Panc1 (cell line): ENCODE measurements around the gene MXRA8. TPM values are rescaled to one million over a fixed set of nuclear protein-coding genes. Genes with fewer than 3 reads are reported as not detected.
A peak's percentile ranks its signal among the peaks of the same experiment; 100 is the strongest.

ENCODE experiments used
- ATAC-seq: fragments of 200-7000 bp; cut with Tn5 transposase; 2 replicates; pipeline ENCODE4 v1.9.1; 2020; ENCODE audit warnings: mild to moderate bottlenecking, moderate library complexity
- BruUV-seq: library from RNA; stranded (reverse); fragments of 400-500 nt; replicated peaks from 2 replicates; lab custom pipeline; 2021; lab: Mats Ljungman, UMichigan
- CTCF ChIA-PET: fragments of 300-600 bp; sonication (Branson Sonifier 250); formaldehyde crosslinking; loops from one replicate; lab custom pipeline; 2022; ENCODE audit warnings: antibody characterized with exemption; lab: Charles Lee
- POLR2A ChIA-PET: fragments of 300-600 bp; sonication (Branson Sonifier 250); formaldehyde crosslinking; loops from one replicate; lab custom pipeline; 2022; ENCODE audit warnings: antibody characterized with exemption; lab: Charles Lee
- DNase-seq: peaks from one replicate; pipeline ENCODE4 v3.0.0-alpha.2; 2010; ENCODE audit warnings: low read depth, low spot score
- H3K27ac ChIP-seq: 2 replicates; pipeline ENCODE4 v1.5.1; 2011; ENCODE audit warnings: mild to moderate bottlenecking, low read length, inconsistent platforms
- H3K27me3 ChIP-seq: fragments of 200-500 bp; sonication (Bioruptor generic); 2 replicates; pipeline ENCODE4 v1.6.0; 2014; ENCODE audit warnings: low read length, inconsistent platforms; ENCODE audit not compliant: control insufficient read depth, insufficient read depth
- H3K36me3 ChIP-seq: fragments of 200-500 bp; sonication (Bioruptor generic); 2 replicates; pipeline ENCODE4 v1.5.1; 2014; ENCODE audit warnings: inconsistent platforms, mild to moderate bottlenecking, low read length, moderate library complexity; ENCODE audit not compliant: control insufficient read depth, insufficient read depth
- H3K4me1 ChIP-seq: 2 replicates; pipeline ENCODE4 v1.5.1; 2011; ENCODE audit warnings: inconsistent platforms, mild to moderate bottlenecking, low read length, moderate library complexity; ENCODE audit not compliant: control insufficient read depth, insufficient read depth
- H3K4me3 ChIP-seq, 2 experiments: 2 replicates each; pipeline ENCODE4 v1.5.1; 2011 to 2012; ENCODE audit warnings: low read depth in 2 of 2, low read length in 2 of 2, mild to moderate bottlenecking in 2 of 2, inconsistent platforms in 1 of 2, moderate library complexity in 1 of 2
- H3K9me3 ChIP-seq: fragments of 200-500 bp; sonication (Bioruptor generic); 2 replicates; pipeline ENCODE4 v1.5.1; 2014; ENCODE audit warnings: low read depth, mild to moderate bottlenecking, inconsistent platforms, low read length, moderate library complexity; ENCODE audit not compliant: control insufficient read depth, insufficient read depth
- CTCF ChIP-seq: fragments of 450-650 bp; IDR thresholded peaks from 2 replicates; pipeline ENCODE4 v1.5.1; 2017; ENCODE audit warnings: mild to moderate bottlenecking
- POLR2AphosphoS5 ChIP-seq: IDR thresholded peaks from 2 replicates; pipeline ENCODE4 v1.6.1; 2012; ENCODE audit warnings: mild to moderate bottlenecking, low read depth, low read length, moderate library complexity
- REST ChIP-seq, 2 experiments: IDR thresholded peaks; 2 replicates each; pipeline ENCODE4 v1.6.1; 2011 to 2012; ENCODE audit warnings: low read depth in 2 of 2, control low read depth in 1 of 2, low read length in 1 of 2, mild to moderate bottlenecking in 1 of 2, moderate library complexity in 1 of 2; ENCODE audit not compliant: insufficient read depth in 1 of 2
- SIN3A ChIP-seq: IDR thresholded peaks from 2 replicates; pipeline ENCODE4 v1.6.1; 2012; ENCODE audit warnings: low read depth, mild to moderate bottlenecking, low read length, moderate library complexity, borderline replicate concordance; ENCODE audit not compliant: insufficient read depth
- TCF7L2 ChIP-seq: IDR thresholded peaks from 2 replicates; pipeline ENCODE4 v1.6.1; 2011; ENCODE audit warnings: mild to moderate bottlenecking, low read depth, low read length, inconsistent platforms
- in situ Hi-C: cut with HindIII; loops from 2 replicates; pipeline ENCODE4 v1.10.0; 2016; ENCODE audit warnings: low sequenced_read_pairs, low pct_unique_long_range_greater_than_20kb
- intact Hi-C: fragments of 100-400 bp; cut with micrococcal nuclease; formaldehyde crosslinking; loops from one replicate; pipeline ENCODE4 v1.10.0; 2022; ENCODE audit not compliant: unreplicated experiment
- total RNA-seq: library from RNA; stranded (reverse); gene quantifications from one replicate; pipeline ENCODE4 v1.2.1, GENCODE V29; 2021; ENCODE audit not compliant: unreplicated experiment

MXRA8 gene
- total RNA-seq, 1 experiment from 2014 or later, result 96.0 TPM

GRCh38 chr1:1307923-1308755 is 50.2 kb downstream of the MXRA8 start, which contains the start of the genes ACAP3 and PUSL1:
TSS of gene ACAP3 (minus strand) at chr1:1307930. CDS start at chr1:1307815, 115 bp downstream.
TSS of gene PUSL1 (plus strand) at chr1:1308597. CDS start at chr1:1308644, 47 bp downstream.
- intact Hi-C loops, result no loop called here
- Histone ChIP-seq H3K27ac (peak within 1 kb of the TSS; percentile 77), H3K4me3 (peak within 1 kb of the TSS; percentile 72), H3K36me3 (no peaks in the 10 kb centered on the region; the same call in 1 of the 2 replicates), H3K4me1 (peaks cover 44% of the 10 kb centered on the region), H3K27me3 (no peaks in the 10 kb centered on the region), H3K9me3 (no peaks in the 10 kb centered on the region)
- ChIA-PET POLR2A (no interaction called here), CTCF (no interaction called here)
- DNase-seq (no peak), ATAC-seq (peak; percentile 76)
- in situ Hi-C loops, result no loop called here
- BruUV-seq, result no TSS peak
- no peak for TF ChIP-seq REST (IDR thresholded peaks at IDR 0.05; ENCODE audit: insufficient read depth in 1 of 2, low read depth in 2 of 2, low read length in 1 of 2)
- peak; percentile 49; the same call in 1 of the 2 replicates for TF ChIP-seq POLR2AphosphoS5
- TF ChIP-seq SIN3A, result peak; percentile 97
- TF ChIP-seq CTCF, result no peak; the same call in 1 of the 2 replicates

GRCh38 chr1:1307261-1307922 is 51.0 kb downstream of the MXRA8 start:
- no peaks in the 10 kb centered on the region for H3K27me3 ChIP-seq
- H3K4me1 ChIP-seq, result peaks cover 44% of the 10 kb centered on the region
- peak overlapping the region; percentile 61 to 72 for H3K4me3 ChIP-seq
- POLR2A ChIA-PET, result no interaction called here
- intact Hi-C loops (no loop called here), in situ Hi-C loops (no loop called here)
- H3K36me3 ChIP-seq, result no peaks in the 10 kb centered on the region; the same call in 1 of the 2 replicates
- no peak for TF ChIP-seq CTCF
- no peak for TF ChIP-seq POLR2AphosphoS5
- TF ChIP-seq SIN3A, result no peak
- TF ChIP-seq TCF7L2, result no peak
- no peak for TF ChIP-seq REST (IDR thresholded peaks at IDR 0.05; ENCODE audit: insufficient read depth in 1 of 2, low read depth in 2 of 2, low read length in 1 of 2)
- ATAC-seq (peak; percentile 6; the same call in 1 of the 2 replicates), DNase-seq (no peak)
- no TSS peak for BruUV-seq
- CTCF ChIA-PET, result no interaction called here
- H3K27ac ChIP-seq, result 0 out of 2 replicates have a peak overlapping the region, but pooled peaks have one; percentile 34
- no peaks in the 10 kb centered on the region for H3K9me3 ChIP-seq
